H1 (cell line): ENCODE measurements around the gene ALG6. TPM values are rescaled to one million over a fixed set of nuclear protein-coding genes. Genes with fewer than 3 reads are reported as not detected.

ENCODE experiments used
- CTCF ChIA-PET: fragments of 300-600 bp; sonication (Branson Sonifier 250); formaldehyde crosslinking; loops from one replicate; lab custom pipeline; 2021; ENCODE audit not compliant: partially characterized antibody; lab: Charles Lee
- POLR2A ChIA-PET: fragments of 300-600 bp; sonication (Branson Sonifier 250); formaldehyde crosslinking; loops from one replicate; lab custom pipeline; 2021; ENCODE audit warnings: inconsistent platforms; ENCODE audit not compliant: partially characterized antibody; lab: Charles Lee
- DNase-seq, 2 experiments: peaks; one replicate each; pipeline versions ENCODE4 v3.0.0 to v3.0.0-alpha.2; 2010 to 2022; ENCODE audit warnings: low spot score in 2 of 2, low read depth in 1 of 2, mixed read lengths in 1 of 2
- FAIRE-seq: peaks from 2 replicates; lab custom pipeline; 2011; peaks lifted over from hg19 to GRCh38; lab: Jason Lieb, UNC
- H2AFZ ChIP-seq: 2 replicates; pipeline ENCODE4 v1.8.1; 2012; ENCODE audit warnings: low read length, inconsistent platforms
- H2AK5ac ChIP-seq: 2 replicates; pipeline ENCODE4 v1.6.1; 2013; ENCODE audit warnings: low read depth, low read length
- H2BK120ac ChIP-seq: replicated peaks from 2 replicates; pipeline ENCODE3; 2013; ENCODE audit warnings: low read depth, low read length, inconsistent platforms
- H2BK12ac ChIP-seq: 2 replicates; pipeline ENCODE4 v1.6.1; 2013; ENCODE audit warnings: low read depth, low read length
- H2BK15ac ChIP-seq: 2 replicates; pipeline ENCODE4 v1.6.1; 2013; ENCODE audit warnings: low read length
- H2BK20ac ChIP-seq: 2 replicates; pipeline ENCODE4 v1.6.1; 2013; ENCODE audit warnings: low read length
- H2BK5ac ChIP-seq: 2 replicates; pipeline ENCODE4 v1.6.1; 2013; ENCODE audit warnings: low read depth, low read length
- H3K14ac ChIP-seq: 2 replicates; pipeline ENCODE4 v1.6.1; 2013; ENCODE audit warnings: inconsistent platforms; ENCODE audit not compliant: insufficient read length
- H3K18ac ChIP-seq: 2 replicates; pipeline ENCODE4 v1.6.1; 2013; ENCODE audit warnings: low read length; ENCODE audit errors: extremely low read depth
- H3K23ac ChIP-seq: 2 replicates; pipeline ENCODE4 v1.6.1; 2013; ENCODE audit warnings: inconsistent platforms; ENCODE audit not compliant: insufficient read length
- H3K23me2 ChIP-seq: 2 replicates; pipeline ENCODE4 v1.6.1; 2013; ENCODE audit warnings: low read depth, low read length
- H3K27ac ChIP-seq: 2 replicates; pipeline ENCODE4 v1.6.1; 2011; ENCODE audit warnings: low read depth, low read length, inconsistent platforms
- H3K27me3 ChIP-seq, 4 experiments: replicated peaks in 1 of 4; 1 replicate in 1 of 4; 2 replicates in 3 of 4; pipeline versions ENCODE4 v1.6.1 to v1.8.1; 2011 to 2013; ENCODE audit warnings: low read length in 3 of 4, mild to moderate bottlenecking in 3 of 4, inconsistent platforms in 2 of 4, mixed read lengths in 2 of 4, moderate library complexity in 1 of 4; ENCODE audit not compliant: control insufficient read depth in 3 of 4, insufficient read depth in 3 of 4; ENCODE audit errors: extremely low read depth in 1 of 4
- H3K36me3 ChIP-seq, 4 experiments: 2 replicates each; pipeline versions ENCODE4 v1.6.1 to v1.8.1; 2011 to 2013; ENCODE audit warnings: mild to moderate bottlenecking in 4 of 4, low read length in 3 of 4, moderate library complexity in 2 of 4, control low read depth in 1 of 4, inconsistent platforms in 1 of 4; ENCODE audit not compliant: insufficient read depth in 4 of 4, control insufficient read depth in 2 of 4
- H3K4ac ChIP-seq: replicated peaks from 2 replicates; pipeline ENCODE3; 2013; ENCODE audit warnings: low read length, low read depth, mixed read lengths, inconsistent platforms; ENCODE audit not compliant: insufficient read length
- H3K4me1 ChIP-seq, 4 experiments: replicated peaks in 1 of 4; 1 replicate in 1 of 4; 2 replicates in 3 of 4; pipeline versions ENCODE4 v1.6.1 to v1.8.1; 2011 to 2013; ENCODE audit warnings: low read length in 3 of 4, inconsistent platforms in 2 of 4, mixed read lengths in 1 of 4; ENCODE audit not compliant: insufficient read depth in 4 of 4, control insufficient read depth in 3 of 4
- H3K4me2 ChIP-seq, 2 experiments: 2 replicates each; pipeline versions ENCODE4 v1.6.1 to v1.8.1; 2011 to 2013; ENCODE audit warnings: low read depth in 2 of 2, low read length in 2 of 2, control low read depth in 1 of 2, inconsistent platforms in 1 of 2, mild to moderate bottlenecking in 1 of 2; ENCODE audit not compliant: insufficient read depth in 1 of 2
- H3K4me3 ChIP-seq, 4 experiments: fragments of 200-600, 300-600 bp in 1 of 4; sonication (generic), shearing (Covaris generic), sonication (Bioruptor Twin) in 1 of 4; 2 replicates each; pipeline versions ENCODE4 v1.5.1 to v1.8.1; 2011 to 2016; ENCODE audit warnings: low read length in 4 of 4, low read depth in 3 of 4, control low read depth in 2 of 4, inconsistent platforms in 2 of 4, mild to moderate bottlenecking in 2 of 4, mixed read lengths in 1 of 4, moderate library complexity in 1 of 4; ENCODE audit not compliant: insufficient read depth in 2 of 4; ENCODE audit errors: extremely low read depth in 1 of 4
- H3K56ac ChIP-seq: replicated peaks from 2 replicates; pipeline ENCODE3; 2013; ENCODE audit warnings: low read depth, mild to moderate bottlenecking, mixed read lengths, low read length, inconsistent platforms; ENCODE audit not compliant: insufficient read length
- H3K79me1 ChIP-seq: 2 replicates; pipeline ENCODE4 v1.6.1; 2013; ENCODE audit warnings: low read depth, low read length, control low read depth
- H3K79me2 ChIP-seq, 2 experiments: 2 replicates each; pipeline versions ENCODE4 v1.6.1 to v1.8.1; 2012 to 2013; ENCODE audit warnings: low read length in 2 of 2, mild to moderate bottlenecking in 2 of 2, inconsistent platforms in 1 of 2; ENCODE audit not compliant: insufficient read depth in 2 of 2, control insufficient read depth in 1 of 2
- H3K9ac ChIP-seq, 4 experiments: replicated peaks in 1 of 4; 1 replicate in 1 of 4; 2 replicates in 3 of 4; pipeline versions ENCODE4 v1.6.1 to v1.8.1; 2011 to 2013; ENCODE audit warnings: low read depth in 3 of 4, low read length in 3 of 4, control low read depth in 2 of 4, mild to moderate bottlenecking in 2 of 4, moderate library complexity in 2 of 4, inconsistent platforms in 1 of 4; ENCODE audit errors: extremely low read depth in 1 of 4
- H3K9me3 ChIP-seq, 2 experiments: 2 replicates each; pipeline versions ENCODE4 v1.6.1 to v1.8.1; 2012 to 2013; ENCODE audit warnings: mild to moderate bottlenecking in 2 of 2, moderate library complexity in 2 of 2, control low read depth in 1 of 2, inconsistent platforms in 1 of 2, low read depth in 1 of 2, low read length in 1 of 2, mixed read lengths in 1 of 2; ENCODE audit not compliant: insufficient read depth in 2 of 2
- H4K20me1 ChIP-seq, 2 experiments: replicated peaks in 1 of 2; 2 replicates each; pipeline versions ENCODE3 to v1.8.1; 2011 to 2013; ENCODE audit warnings: inconsistent platforms in 2 of 2, low read length in 2 of 2, mild to moderate bottlenecking in 1 of 2; ENCODE audit not compliant: insufficient read depth in 2 of 2, control insufficient read depth in 1 of 2
- H4K5ac ChIP-seq: 2 replicates; pipeline ENCODE4 v1.6.1; 2013; ENCODE audit warnings: low read length, low read depth, mixed read lengths, inconsistent platforms; ENCODE audit not compliant: insufficient read length
- H4K8ac ChIP-seq: 2 replicates; pipeline ENCODE4 v1.8.0; 2013; ENCODE audit warnings: mild to moderate bottlenecking, moderate library complexity, low read length, inconsistent platforms; ENCODE audit not compliant: insufficient read depth; ENCODE audit errors: extremely low read depth
- H4K91ac ChIP-seq: replicated peaks from 2 replicates; pipeline ENCODE3; 2013; ENCODE audit warnings: low read length, mixed read lengths, inconsistent platforms; ENCODE audit not compliant: insufficient read length
- CBX5 ChIP-seq: fragments of 300-800, 300-1000 bp; sonication (generic); IDR thresholded peaks from 2 replicates; pipeline ENCODE4 v1.7.1; 2016; ENCODE audit warnings: antibody characterized with exemption, low read length, low read depth
- E2F6 ChIP-seq: IDR thresholded peaks from 2 replicates; pipeline ENCODE4 v1.6.1; 2012; ENCODE audit warnings: inconsistent platforms
- KDM4A ChIP-seq: IDR thresholded peaks from one replicate; pipeline ENCODE4 v1.7.1; 2012; ENCODE audit warnings: low read depth, mild to moderate bottlenecking, moderate library complexity, low read length, inconsistent platforms; ENCODE audit not compliant: severe bottlenecking
- MAX ChIP-seq: IDR thresholded peaks from 2 replicates; pipeline ENCODE4 v1.6.1; 2012; ENCODE audit warnings: inconsistent platforms
- YY1 ChIP-seq: IDR thresholded peaks from 2 replicates; pipeline ENCODE4 v1.6.1; 2011; ENCODE audit warnings: low read depth, mild to moderate bottlenecking, low read length
- WGBS, 2 experiments: shearing (Covaris generic) in 1 of 2; methylation state at CpG; one replicate each; pipeline versions ENCODE4 v1.1.6 to v1.1.7; 2013 to 2015; ENCODE audit warnings: low lambda C conversion rate in 2 of 2, mixed read lengths in 2 of 2, inconsistent platforms in 1 of 2, low coverage in 1 of 2, missing lambda C conversion rate in 1 of 2; ENCODE audit not compliant: insufficient replicate concordance in 2 of 2, insufficient coverage in 1 of 2, insufficient read length in 1 of 2; ENCODE audit errors: extremely low coverage in 1 of 2, missing lambda C conversion rate in 1 of 2; 5-methylcytosine and 5-hydroxymethylcytosine counted together
- polyA plus RNA-seq, 7 experiments: library from polyadenylated mRNA; depleted of rRNA in 3 of 7; stranded (reverse) in 5 of 7; unstranded in 2 of 7; fragments of >200 nt in 5 of 7; fragments of 200-250 nt in 2 of 7; gene quantifications; 1 replicate in 5 of 7; 2 replicates in 1 of 7; 4 replicates in 1 of 7; pipeline versions ENCODE4 v1.2.1 to v1.2.3, GENCODE V29; 2011 to 2013; ENCODE audit warnings: missing spikeins in 2 of 7, mixed read lengths in 2 of 7
- total RNA-seq: library from RNA; stranded (reverse); fragmentation: NEBNext Ultra II Directional; extraction: Animal tissue kit (Norgen Biotek cat#: 25700); gene quantifications from 2 replicates; pipeline ENCODE4 v1.2.1, GENCODE V29; 2021

ALG6 gene
- total and polyA plus RNA-seq, 2 of the 8 experiments (the other 6 are each of a cell fraction or from before 2014, with no cell fraction given) = 17.8 to 26.8 TPM

GRCh38 chr1:63318201-63318979 lies 49.0 kb upstream of the ALG6 start:
- H3K4me1 ChIP-seq = peaks cover 4 to 22% (median 13%) of the 10 kb centered on the region in 4 experiments
- H4K5ac ChIP-seq = no peak overlapping the region
- peak overlapping the region; percentile 80 for H3K18ac ChIP-seq
- no peak overlapping the region for H3K14ac ChIP-seq
- peak overlapping the region; percentile 23 for H4K91ac ChIP-seq
- no peak overlapping the region for H3K23ac ChIP-seq
- no peak for FAIRE-seq
- peak overlapping the region in 3 of 4 experiments; percentile 35 to 80 (median 61); a peak in 4 of 8 replicates for H3K4me3 ChIP-seq
- H2BK120ac ChIP-seq = peak overlapping the region; percentile 58
- H2BK15ac ChIP-seq = 0 out of 2 replicates have a peak overlapping the region, but pooled peaks have one; percentile 29
- POLR2A ChIA-PET = interaction anchor here (0.6 to 2.5 kb wide), 6 partner anchors 8 to 54 kb away, joined by 3 to 32 read pairs (median 4); no protein-coding TSS in a partner anchor
- TF ChIP-seq KDM4A (no peak), YY1 (peak; percentile 75), MAX (peak; percentile 3; the same call in 1 of the 2 replicates), E2F6 (peak; percentile 74), CBX5 (no peak)
- peaks cover 0 to 15% of the 10 kb centered on the region in 2 experiments; a peak in 3 of 4 replicates for H3K79me2 ChIP-seq
- no peak overlapping the region for H4K8ac ChIP-seq
- no peaks in the 10 kb centered on the region for H3K9me3 ChIP-seq
- no peak overlapping the region for H2AFZ ChIP-seq
- H2BK20ac ChIP-seq = peak overlapping the region; percentile 87; the same call in 1 of the 2 replicates
- H2BK5ac ChIP-seq = peak overlapping the region; percentile 81; the same call in 1 of the 2 replicates
- no peaks in the 10 kb centered on the region for H4K20me1 ChIP-seq
- peaks cover 3 to 45% (median 25%) of the 10 kb centered on the region in 4 experiments; a peak in 6 of 7 replicates for H3K27me3 ChIP-seq
- H3K4me2 ChIP-seq = peak overlapping the region; percentile 86 to 94
- peak overlapping the region; percentile 85 for H2BK12ac ChIP-seq
- no peak overlapping the region for H3K4ac ChIP-seq
- no peaks in the 10 kb centered on the region for H3K36me3 ChIP-seq
- CTCF ChIA-PET = interaction anchor here (0.6 to 7.3 kb wide), 8 partner anchors 10 to 310 kb away, joined by 3 to 71 read pairs (median 4); no protein-coding TSS in a partner anchor
- H3K27ac ChIP-seq = no peak overlapping the region
- 39% methylated on average over 28 of the region's 28 CpGs; no CpG with 5 or more reads in 1 of the 2 experiments for WGBS, 2 experiments
- no peak overlapping the region for H3K9ac ChIP-seq
- no peak overlapping the region for H3K56ac ChIP-seq
- no peak for DNase-seq
- no peaks in the 10 kb centered on the region for H3K79me1 ChIP-seq
- H3K23me2 ChIP-seq = peaks cover 42% of the 10 kb centered on the region
- H2AK5ac ChIP-seq = no peak overlapping the region
